ENCODE measurements around the gene MEOX2. TPM values are rescaled to one million over a fixed set of nuclear protein-coding genes. Genes with fewer than 3 reads are reported as not detected.

MEOX2 gene
- total and polyA plus RNA-seq, 2 donors from 2014 or later = 1.2 TPM; not detected in 1

DNA sequence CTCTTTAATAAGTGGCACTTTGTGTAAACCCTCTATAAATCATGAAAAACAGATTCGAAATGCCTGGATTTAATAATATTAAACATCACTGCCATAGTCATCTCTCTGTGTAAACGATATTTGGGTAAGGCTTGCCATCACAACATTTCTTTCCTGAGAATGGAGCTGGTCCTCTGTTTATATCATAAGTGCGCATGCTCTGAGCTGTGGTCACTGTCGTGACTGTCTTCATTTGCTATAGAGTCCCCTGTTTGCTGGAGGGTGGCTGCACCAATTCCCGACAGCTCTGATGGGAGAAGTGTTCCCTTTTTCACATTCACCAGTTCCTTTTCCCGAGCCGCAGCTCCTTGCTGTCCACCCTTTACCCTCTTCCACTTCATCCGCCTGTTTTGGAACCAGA lies 74.3 kb downstream of the MEOX2 start:
- intact Hi-C loops (cut with DNase I) = no loop called here
- FAIRE-seq (no peak), DNase-seq (no peak)
- H3K4me3 ChIP-seq (ENCODE audit: low read length in 3 of 3) = no peak overlapping the region
- H3K27me3 ChIP-seq (ENCODE audit: control insufficient read depth, insufficient read depth, low read length) = no peaks in the 10 kb centered on the region
- no peak overlapping the region for H3K27ac ChIP-seq (ENCODE audit: low read depth in 2 of 2, low read length in 2 of 2)
- H3K9ac ChIP-seq (ENCODE audit: low read length in 3 of 3) = no peak overlapping the region
- H3K9me3 ChIP-seq (ENCODE audit: control insufficient read depth in 2 of 3, insufficient read depth in 1 of 3, low read length in 3 of 3) = no peaks in the 10 kb centered on the region
- H3K4me1 ChIP-seq (ENCODE audit: control insufficient read depth in 2 of 3, insufficient read depth in 2 of 3, low read depth in 1 of 3, low read length in 3 of 3) = no peaks in the 10 kb centered on the region
- H3K36me3 ChIP-seq (ENCODE audit: control insufficient read depth in 2 of 3, insufficient read depth in 3 of 3, low read length in 3 of 3) = no peaks in the 10 kb centered on the region
- no peak for TF ChIP-seq CTCF (IDR thresholded peaks at IDR 0.05; ENCODE audit: borderline replicate concordance, extremely low read depth, insufficient read depth)

DNA sequence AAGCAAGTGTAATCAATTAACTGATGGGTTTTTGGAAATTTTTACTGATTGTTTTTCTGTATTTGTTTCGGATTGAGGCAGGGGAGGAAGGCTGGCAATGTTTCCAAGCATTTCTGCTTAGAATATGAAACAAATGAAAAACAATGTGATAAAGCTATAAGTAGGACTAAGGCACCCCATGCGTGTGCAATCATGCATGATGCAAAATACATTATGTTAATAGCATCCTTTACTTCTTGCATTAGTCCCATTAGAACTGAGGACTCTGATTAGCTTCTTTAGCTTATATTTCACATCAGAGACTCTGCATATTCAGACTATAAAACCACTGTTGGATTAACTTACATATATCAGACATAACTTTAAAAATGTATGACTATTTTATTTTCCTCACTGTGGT lies 76.0 kb downstream of the MEOX2 start:
- no peaks in the 10 kb centered on the region for H3K9me3 ChIP-seq (ENCODE audit: control insufficient read depth in 2 of 3, insufficient read depth in 1 of 3, low read length in 3 of 3)
- no peak for TF ChIP-seq CTCF (IDR thresholded peaks at IDR 0.05; ENCODE audit: borderline replicate concordance, extremely low read depth, insufficient read depth)
- no peak for FAIRE-seq
- H3K9ac ChIP-seq (ENCODE audit: low read length in 3 of 3) = no peak overlapping the region
- H3K27ac ChIP-seq (ENCODE audit: low read depth in 2 of 2, low read length in 2 of 2) = no peak overlapping the region
- DNase-seq = no peak
- intact Hi-C loops (cut with DNase I) = no loop called here
- no peak overlapping the region for H3K4me3 ChIP-seq (ENCODE audit: low read length in 3 of 3)
- no peaks in the 10 kb centered on the region for H3K27me3 ChIP-seq (ENCODE audit: control insufficient read depth, insufficient read depth, low read length)
- H3K36me3 ChIP-seq (ENCODE audit: control insufficient read depth in 2 of 3, insufficient read depth in 3 of 3, low read length in 3 of 3) = no peaks in the 10 kb centered on the region
- H3K4me1 ChIP-seq (ENCODE audit: control insufficient read depth in 2 of 3, insufficient read depth in 2 of 3, low read depth in 1 of 3, low read length in 3 of 3) = no peaks in the 10 kb centered on the region

DNA sequence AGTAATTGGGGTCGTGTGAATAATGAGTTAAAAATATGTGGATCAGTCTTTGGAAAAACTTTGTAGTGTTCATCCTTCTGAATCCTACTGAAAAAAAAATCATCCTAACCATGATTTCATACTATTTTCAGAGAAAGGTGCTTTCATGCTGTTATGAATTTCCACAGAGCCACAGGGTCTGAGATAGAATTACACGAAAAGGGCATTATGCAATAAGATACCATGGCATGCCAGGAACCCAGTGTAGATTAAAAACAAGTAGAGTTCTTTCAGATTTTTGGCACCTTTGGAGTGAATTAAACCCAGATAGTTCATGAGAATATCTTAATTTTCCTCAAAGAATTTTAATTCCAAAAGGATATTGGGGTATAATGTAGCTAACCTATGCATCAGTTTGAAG lies 77.2 kb downstream of the MEOX2 start:
- no peak for TF ChIP-seq CTCF (IDR thresholded peaks at IDR 0.05; ENCODE audit: borderline replicate concordance, extremely low read depth, insufficient read depth)
- H3K9me3 ChIP-seq (ENCODE audit: control insufficient read depth in 2 of 3, insufficient read depth in 1 of 3, low read length in 3 of 3) = no peaks in the 10 kb centered on the region
- intact Hi-C loops (cut with DNase I) = no loop called here
- FAIRE-seq = no peak
- H3K36me3 ChIP-seq (ENCODE audit: control insufficient read depth in 2 of 3, insufficient read depth in 3 of 3, low read length in 3 of 3) = no peaks in the 10 kb centered on the region
- H3K4me1 ChIP-seq (ENCODE audit: control insufficient read depth in 2 of 3, insufficient read depth in 2 of 3, low read depth in 1 of 3, low read length in 3 of 3) = no peaks in the 10 kb centered on the region
- no peak overlapping the region for H3K27ac ChIP-seq (ENCODE audit: low read depth in 2 of 2, low read length in 2 of 2)
- no peak for DNase-seq
- H3K27me3 ChIP-seq (ENCODE audit: control insufficient read depth, insufficient read depth, low read length) = no peaks in the 10 kb centered on the region
- H3K9ac ChIP-seq (ENCODE audit: low read length in 3 of 3) = no peak overlapping the region
- no peak overlapping the region for H3K4me3 ChIP-seq (ENCODE audit: low read length in 3 of 3)

DNA sequence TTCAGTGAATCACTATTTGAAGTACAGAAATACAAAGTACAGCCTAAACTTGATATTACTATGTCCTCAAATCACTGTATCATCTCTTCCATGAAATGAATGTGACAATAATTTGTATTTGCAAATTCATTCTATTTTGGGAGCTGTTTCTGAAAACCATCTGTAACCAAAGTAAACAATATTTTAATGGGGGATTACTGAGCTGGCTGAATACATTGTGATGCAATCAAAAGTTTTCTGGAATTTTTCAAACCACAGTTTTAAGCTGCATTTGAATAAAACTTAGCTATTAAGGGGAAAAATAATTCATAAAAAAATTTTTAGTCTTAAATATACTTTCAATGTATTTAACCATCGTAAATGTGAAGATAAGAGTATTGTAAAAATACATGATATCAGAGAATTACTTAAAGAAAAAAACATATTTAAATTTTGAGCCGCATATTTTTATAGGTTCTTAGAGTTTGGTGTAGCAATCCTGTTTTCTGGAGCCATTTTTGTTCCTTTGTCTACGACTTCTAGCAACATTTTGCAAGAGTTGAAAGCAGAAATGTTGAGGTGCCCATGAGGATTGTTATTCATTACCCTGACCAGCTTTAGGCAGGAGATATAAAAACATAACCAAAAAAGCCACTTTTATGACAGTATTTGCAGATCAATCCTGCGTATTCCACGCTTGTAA lies 78.8 kb downstream of the MEOX2 start:
- intact Hi-C loops (cut with DNase I) = no loop called here
- H3K4me1 ChIP-seq (ENCODE audit: control insufficient read depth in 2 of 3, insufficient read depth in 2 of 3, low read depth in 1 of 3, low read length in 3 of 3) = no peaks in the 10 kb centered on the region
- H3K9ac ChIP-seq (ENCODE audit: low read length in 3 of 3) = no peak overlapping the region
- DNase-seq (no peak), FAIRE-seq (no peak)
- no peaks in the 10 kb centered on the region for H3K36me3 ChIP-seq (ENCODE audit: control insufficient read depth in 2 of 3, insufficient read depth in 3 of 3, low read length in 3 of 3)
- no peak overlapping the region for H3K4me3 ChIP-seq (ENCODE audit: low read length in 3 of 3)
- no peak overlapping the region for H3K27ac ChIP-seq (ENCODE audit: low read depth in 2 of 2, low read length in 2 of 2)
- no peaks in the 10 kb centered on the region for H3K27me3 ChIP-seq (ENCODE audit: control insufficient read depth, insufficient read depth, low read length)
- no peak for TF ChIP-seq CTCF (IDR thresholded peaks at IDR 0.05; ENCODE audit: borderline replicate concordance, extremely low read depth, insufficient read depth)
- no peaks in the 10 kb centered on the region for H3K9me3 ChIP-seq (ENCODE audit: control insufficient read depth in 2 of 3, insufficient read depth in 1 of 3, low read length in 3 of 3)

Data from kidney (tissue), 14 donors.